ENCODE measurements around the gene STK10. TPM values are rescaled to one million over a fixed set of nuclear protein-coding genes. Genes with fewer than 3 reads are reported as not detected.

The STK10 gene
- total and polyA plus RNA-seq, 2 experiments from 2014 or later, result 7.5 to 17.8 TPM

- no peak overlapping the region for H2AFZ ChIP-seq
- no peaks in the 10 kb centered on the region for H3K9me2 ChIP-seq (ENCODE audit: insufficient read depth)
- no peak overlapping the region for H3K27ac ChIP-seq (ENCODE audit: low read depth)
- DNase-seq (ENCODE audit: low spot score) (no peak), ATAC-seq (no peak)
- H3K79me2 ChIP-seq (replicated peaks; ENCODE audit: insufficient read depth), result peaks cover 100% of the 10 kb centered on the region
- H3K4me3 ChIP-seq, result no peak overlapping the region
- Mint-ChIP-seq H3K9me3 (no peaks in the 10 kb centered on the region), H3K27ac (no peak overlapping the region), H3K27me3 (ENCODE audit: insufficient read depth, low read depth, poor library complexity) (no peaks in the 10 kb centered on the region), H3K4me3 (no peak overlapping the region), H3K36me3 (ENCODE audit: low read depth) (peaks cover 14% of the 10 kb centered on the region; the same call in 2 of the 3 replicates), H3K4me1 (peaks cover 80% of the 10 kb centered on the region)
- H3K36me3 ChIP-seq (ENCODE audit: insufficient read depth), result no peaks in the 10 kb centered on the region
- no peaks in the 10 kb centered on the region for H3K27me3 ChIP-seq (ENCODE audit: insufficient read depth)
- H3K4me2 ChIP-seq, result no peak overlapping the region
- peaks cover 63% of the 10 kb centered on the region for H4K20me1 ChIP-seq (replicated peaks; ENCODE audit: insufficient read depth)
- TF ChIP-seq ZNF462 (CRISPR knock-in tag; IDR thresholded peaks at IDR 0.05) (no peak), CTCF (conservative IDR thresholded peaks at IDR 0.05; ENCODE audit: low read depth in 2 of 2) (no peak), ZNF331 (CRISPR knock-in tag; IDR thresholded peaks at IDR 0.05; ENCODE audit: low read depth) (no peak), CREB1 (CRISPR knock-in tag; IDR thresholded peaks at IDR 0.05; ENCODE audit: low read depth) (no peak), NANOG (IDR thresholded peaks at IDR 0.05; ENCODE audit: borderline replicate concordance) (no peak), EZH2 (IDR thresholded peaks at IDR 0.05; ENCODE audit: low read depth, unreplicated experiment) (no peak), EZH2phosphoT487 (IDR thresholded peaks at IDR 0.05; ENCODE audit: unreplicated experiment) (no peak)
- H3K4me1 ChIP-seq (ENCODE audit: insufficient read depth), result peaks cover 85% of the 10 kb centered on the region
- H3F3A ChIP-seq (replicated peaks; ENCODE audit: low read depth), result no peaks in the 10 kb centered on the region
These were observed 188.9 kb downstream of the STK10 start for GRCh38 chr5:171999100-171999499.
